Stimulated activated CD8-positive, alpha-beta memory T cell treated with anti-CD3 and anti-CD28 coated beads, Interleukin-4, amount 100 ng/mL, for 4 hours (primary cell): Measurements from ENCODE around the gene RFX1.
"Not testable (repeated sequence)": the region's sequence is repeated elsewhere in the genome, so short reads cannot be mapped to it uniquely, and the experiment has no call there.

Experiments used
- DNase-seq, 2 donors: peaks; one replicate each; pipeline ENCODE4 v3.0.0-alpha.2; 2020; ENCODE audit warnings: low read depth in 2 of 2, low spot score in 1 of 2

RFX1 gene

GRCh38 chr19:13979686-13980085 is 26.4 kb downstream of the RFX1 start:
- no peak for DNase-seq

- DNase-seq: no peak
Measured at GRCh38 chr19:13979244-13979615, 26.9 kb downstream of the RFX1 start.

GRCh38 chr19:13978351-13979243 is 27.5 kb downstream of the RFX1 start:
- DNase-seq: no peak

- no peak for DNase-seq
Measured at GRCh38 chr19:13977803-13978202, 28.3 kb downstream of the RFX1 start.

GRCh38 chr19:13976446-13976845 is 29.7 kb downstream of the RFX1 start:
- DNase-seq: no peak

- no peak for DNase-seq
Measured at GRCh38 chr19:13975870-13976269, 30.2 kb downstream of the RFX1 start.

GRCh38 chr19:13974073-13974472 is 32.0 kb downstream of the RFX1 start:
- DNase-seq: no peak

- DNase-seq: not testable (repeated sequence)
Measured at GRCh38 chr19:13973479-13973878, 32.6 kb downstream of the RFX1 start.

- DNase-seq: no peak
Measured at GRCh38 chr19:13972368-13973155, 33.6 kb downstream of the RFX1 start.

- not testable (repeated sequence) for DNase-seq
Measured at GRCh38 chr19:13971868-13972267, 34.3 kb downstream of the RFX1 start.

- DNase-seq: no peak
Measured at GRCh38 chr19:13969897-13970296, 36.2 kb downstream of the RFX1 start.

- DNase-seq: no peak
Measured at GRCh38 chr19:13968999-13969398, 37.1 kb downstream of the RFX1 start.

- DNase-seq: no peak
Measured at GRCh38 chr19:13968383-13968935, 37.7 kb downstream of the RFX1 start.

GRCh38 chr19:13967206-13967605 is 38.9 kb downstream of the RFX1 start:
- DNase-seq: not testable (repeated sequence)

GRCh38 chr19:13966684-13967128 is 39.4 kb downstream of the RFX1 start:
- no peak for DNase-seq

- DNase-seq: no peak
Measured at GRCh38 chr19:13965926-13966683, 40.0 kb downstream of the RFX1 start.

- no peak for DNase-seq
Measured at GRCh38 chr19:13965377-13965896, 40.7 kb downstream of the RFX1 start.

- no peak for DNase-seq
Measured at GRCh38 chr19:13964776-13965175, 41.3 kb downstream of the RFX1 start.

GRCh38 chr19:13963603-13964105 is 42.5 kb downstream of the RFX1 start:
- no peak for DNase-seq

GRCh38 chr19:13962699-13963602 is 43.2 kb downstream of the RFX1 start:
- DNase-seq: no peak
